ENCODE data around the gene LYPD6B. TPM values are rescaled to one million over a fixed set of nuclear protein-coding genes. Genes with fewer than 3 reads are reported as not detected.

Gene LYPD6B
- total RNA-seq, 1 donor from 2014 or later, result not detected

- Mint-ChIP-seq H3K4me1 (no peaks in the 10 kb centered on the region), H3K27ac (ENCODE audit: unreplicated experiment) (no peak overlapping the region), H3K9me3 (no peaks in the 10 kb centered on the region), H3K27me3 (ENCODE audit: low read depth) (no peaks in the 10 kb centered on the region), H3K36me3 (ENCODE audit: low read depth) (no peaks in the 10 kb centered on the region), H3K4me3 (no peak overlapping the region)
- no peak for DNase-seq (ENCODE audit: low read depth, low spot score)
- TF ChIP-seq CTCF (conservative IDR thresholded peaks at IDR 0.05), result no peak
Observed at GRCh38 chr2:149115781-149116180, 77.3 kb downstream of the LYPD6B start.

- H3K9me3 Mint-ChIP-seq, result no peaks in the 10 kb centered on the region
- H3K27me3 Mint-ChIP-seq (ENCODE audit: low read depth), result no peaks in the 10 kb centered on the region
- no peak overlapping the region for H3K27ac Mint-ChIP-seq (ENCODE audit: unreplicated experiment)
- H3K36me3 Mint-ChIP-seq (ENCODE audit: low read depth), result no peaks in the 10 kb centered on the region
- no peaks in the 10 kb centered on the region for H3K4me1 Mint-ChIP-seq
- no peak for DNase-seq (ENCODE audit: low read depth, low spot score)
- no peak for TF ChIP-seq CTCF (conservative IDR thresholded peaks at IDR 0.05)
- no peak overlapping the region for H3K4me3 Mint-ChIP-seq
Observed at GRCh38 chr2:149119368-149119767, 80.9 kb downstream of the LYPD6B start.

GRCh38 chr2:149122516-149122915 is 84.0 kb downstream of the LYPD6B start:
- Mint-ChIP-seq H3K4me3 (no peak overlapping the region), H3K27ac (ENCODE audit: unreplicated experiment) (no peak overlapping the region), H3K27me3 (ENCODE audit: low read depth) (no peaks in the 10 kb centered on the region), H3K4me1 (no peaks in the 10 kb centered on the region), H3K9me3 (no peaks in the 10 kb centered on the region), H3K36me3 (ENCODE audit: low read depth) (no peaks in the 10 kb centered on the region)
- no peak for TF ChIP-seq CTCF (conservative IDR thresholded peaks at IDR 0.05)
- DNase-seq (ENCODE audit: low read depth, low spot score), result no peak

GRCh38 chr2:149125031-149125725 is 86.7 kb downstream of the LYPD6B start:
- DNase-seq (ENCODE audit: low read depth, low spot score), result no peak
- Mint-ChIP-seq H3K27me3 (ENCODE audit: low read depth) (no peaks in the 10 kb centered on the region), H3K27ac (ENCODE audit: unreplicated experiment) (no peak overlapping the region), H3K36me3 (ENCODE audit: low read depth) (no peaks in the 10 kb centered on the region), H3K9me3 (no peaks in the 10 kb centered on the region), H3K4me1 (no peaks in the 10 kb centered on the region), H3K4me3 (no peak overlapping the region)
- TF ChIP-seq CTCF (conservative IDR thresholded peaks at IDR 0.05), result no peak

- no peaks in the 10 kb centered on the region for H3K9me3 Mint-ChIP-seq
- TF ChIP-seq CTCF (conservative IDR thresholded peaks at IDR 0.05), result no peak
- no peaks in the 10 kb centered on the region for H3K4me1 Mint-ChIP-seq
- no peaks in the 10 kb centered on the region for H3K27me3 Mint-ChIP-seq (ENCODE audit: low read depth)
- H3K4me3 Mint-ChIP-seq, result no peak overlapping the region
- H3K27ac Mint-ChIP-seq (ENCODE audit: unreplicated experiment), result no peak overlapping the region
- H3K36me3 Mint-ChIP-seq (ENCODE audit: low read depth), result no peaks in the 10 kb centered on the region
- no peak for DNase-seq (ENCODE audit: low read depth, low spot score)
Observed at GRCh38 chr2:149129433-149129832, 90.9 kb downstream of the LYPD6B start.

Data from neural crest cell (in vitro differentiated cells).